Astrocyte of the spinal cord (primary cell): ENCODE results near the gene CLIC1.

Source experiments
- DNase-seq: peaks from one replicate; pipeline ENCODE4 v3.0.0; 2011; ENCODE audit warnings: low read depth, low spot score
- H3K4me3 ChIP-seq: 2 replicates; pipeline ENCODE4 v1.5.1; 2011; ENCODE audit warnings: low read depth, mild to moderate bottlenecking, low read length, moderate library complexity
- in situ Hi-C: cut with HindIII; loops from 2 replicates; pipeline ENCODE4 v1.10.0; 2017; ENCODE audit warnings: low sequenced_read_pairs
- TF ChIP-seq, protein P1 (sequence below): IDR thresholded peaks from 2 replicates; pipeline ENCODE4 v1.5.1; 2012; ENCODE audit warnings: low read depth, mild to moderate bottlenecking, low read length, inconsistent platforms

CLIC1 gene

DNA sequence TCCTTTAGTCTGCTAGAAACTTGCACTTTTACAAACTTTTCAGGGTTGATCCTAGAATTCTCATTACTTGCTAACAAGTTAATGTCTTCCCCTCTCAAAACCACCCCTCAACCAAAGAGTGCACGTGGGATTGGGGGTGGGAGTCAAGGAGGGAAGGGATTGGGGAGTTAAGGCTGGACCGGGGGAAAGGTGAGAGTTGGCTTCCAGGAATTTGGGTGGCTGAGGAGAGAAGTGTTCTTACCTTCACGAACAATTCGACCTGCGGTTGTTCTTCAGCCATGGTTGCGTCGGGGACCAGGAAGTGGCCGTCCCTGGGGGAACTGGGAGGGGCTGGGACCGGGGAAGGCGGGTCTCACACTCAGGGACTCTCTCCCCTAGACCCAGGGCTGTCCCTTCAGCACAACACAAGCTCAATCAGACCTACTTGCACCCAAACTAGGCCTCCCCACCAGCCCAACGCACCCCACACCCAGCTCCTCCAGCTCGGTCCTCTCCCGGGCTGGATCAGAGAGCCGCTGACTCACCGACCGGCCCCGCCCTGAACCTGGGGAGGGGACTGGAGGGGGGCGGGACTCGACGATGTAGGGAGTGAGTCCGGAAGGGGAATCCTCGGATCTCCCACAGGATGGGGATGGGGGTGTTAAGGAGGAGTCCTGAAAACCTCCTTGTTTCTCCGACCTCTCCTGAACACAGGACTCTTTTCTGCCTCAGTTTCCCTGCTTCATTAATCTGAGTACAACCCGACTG is at the start of gene CLIC1:
TSS of gene CLIC1 (minus strand) at position 510 of the 747 bp plus-strand sequence. CDS start at position 280, 230 bp downstream.
- TF ChIP-seq, protein P1, sequence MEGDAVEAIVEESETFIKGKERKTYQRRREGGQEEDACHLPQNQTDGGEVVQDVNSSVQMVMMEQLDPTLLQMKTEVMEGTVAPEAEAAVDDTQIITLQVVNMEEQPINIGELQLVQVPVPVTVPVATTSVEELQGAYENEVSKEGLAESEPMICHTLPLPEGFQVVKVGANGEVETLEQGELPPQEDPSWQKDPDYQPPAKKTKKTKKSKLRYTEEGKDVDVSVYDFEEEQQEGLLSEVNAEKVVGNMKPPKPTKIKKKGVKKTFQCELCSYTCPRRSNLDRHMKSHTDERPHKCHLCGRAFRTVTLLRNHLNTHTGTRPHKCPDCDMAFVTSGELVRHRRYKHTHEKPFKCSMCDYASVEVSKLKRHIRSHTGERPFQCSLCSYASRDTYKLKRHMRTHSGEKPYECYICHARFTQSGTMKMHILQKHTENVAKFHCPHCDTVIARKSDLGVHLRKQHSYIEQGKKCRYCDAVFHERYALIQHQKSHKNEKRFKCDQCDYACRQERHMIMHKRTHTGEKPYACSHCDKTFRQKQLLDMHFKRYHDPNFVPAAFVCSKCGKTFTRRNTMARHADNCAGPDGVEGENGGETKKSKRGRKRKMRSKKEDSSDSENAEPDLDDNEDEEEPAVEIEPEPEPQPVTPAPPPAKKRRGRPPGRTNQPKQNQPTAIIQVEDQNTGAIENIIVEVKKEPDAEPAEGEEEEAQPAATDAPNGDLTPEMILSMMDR: no peak
- in situ Hi-C loops: no loop called here
- H3K4me3 ChIP-seq: peak within 1 kb of the TSS; percentile 63
- peak; percentile 86 for DNase-seq

DNA sequence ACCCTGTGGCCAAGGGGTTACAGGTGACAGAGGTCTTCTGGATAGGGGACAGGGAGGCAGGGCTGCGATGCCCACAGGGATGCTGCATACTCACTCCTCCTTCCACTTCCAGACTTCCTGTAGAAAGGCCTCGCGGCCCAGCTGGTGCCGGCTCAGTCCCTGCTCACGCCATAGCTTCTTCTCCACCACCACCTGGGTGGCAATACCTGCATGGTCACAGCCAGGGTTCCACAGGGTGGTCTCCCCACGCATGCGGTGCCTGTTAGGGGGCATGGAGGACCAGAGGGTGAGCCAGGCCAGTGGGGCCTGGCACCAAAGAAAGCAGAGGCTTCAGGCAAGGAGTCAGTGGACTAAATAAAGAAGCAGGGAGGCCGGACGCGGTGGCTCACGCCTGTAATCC is 49.1 kb upstream of the CLIC1 start:
- DNase-seq: no peak
- TF ChIP-seq, protein P1: no peak
- no peak overlapping the region for H3K4me3 ChIP-seq

DNA sequence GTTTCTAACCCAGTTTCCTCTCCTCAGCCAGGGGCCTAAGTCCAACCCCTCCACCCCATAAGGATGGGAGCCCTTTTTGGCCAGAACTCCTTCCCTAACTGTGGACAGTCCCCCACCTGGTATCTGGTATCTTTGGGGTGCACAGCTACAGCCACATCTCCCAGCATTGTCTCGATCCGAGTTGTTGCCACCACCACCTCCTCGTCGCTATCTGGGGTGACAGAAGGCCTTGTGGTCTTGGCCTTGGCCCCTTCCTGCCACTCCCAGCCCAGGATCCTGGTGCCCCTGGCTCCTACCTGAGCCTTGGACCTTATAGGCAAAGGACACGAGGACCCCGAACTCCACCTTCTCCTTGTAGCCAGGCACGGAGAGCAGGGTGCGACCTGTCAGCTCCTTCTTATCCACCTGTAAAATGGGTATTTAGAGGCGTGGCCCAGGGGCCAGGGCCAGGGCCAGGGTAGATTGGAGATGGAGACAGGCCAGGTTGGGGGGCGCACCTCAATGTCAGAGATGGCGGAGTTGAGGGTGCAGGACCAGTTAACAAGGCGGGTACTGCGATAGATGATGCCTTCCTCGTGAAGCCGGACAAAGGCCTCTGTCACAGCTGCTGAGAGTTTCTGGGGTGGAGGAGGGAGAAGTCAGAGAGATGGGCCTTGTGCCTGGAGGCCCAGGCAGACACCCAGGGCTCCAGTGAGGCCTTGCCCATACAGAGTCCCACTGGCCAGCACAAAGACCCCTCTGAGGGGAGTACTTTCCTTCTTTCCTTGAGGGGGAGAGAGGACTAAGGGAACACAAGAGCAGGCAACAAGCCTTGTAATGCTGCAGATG is 48.0 kb upstream of the CLIC1 start:
- in situ Hi-C loops: no loop called here
- DNase-seq: no peak
- H3K4me3 ChIP-seq: no peak overlapping the region
- TF ChIP-seq, protein P1: no peak

More for the DNA sequence above, 49.1 kb upstream of the CLIC1 start:
- in situ Hi-C loops: no loop called here

DNA sequence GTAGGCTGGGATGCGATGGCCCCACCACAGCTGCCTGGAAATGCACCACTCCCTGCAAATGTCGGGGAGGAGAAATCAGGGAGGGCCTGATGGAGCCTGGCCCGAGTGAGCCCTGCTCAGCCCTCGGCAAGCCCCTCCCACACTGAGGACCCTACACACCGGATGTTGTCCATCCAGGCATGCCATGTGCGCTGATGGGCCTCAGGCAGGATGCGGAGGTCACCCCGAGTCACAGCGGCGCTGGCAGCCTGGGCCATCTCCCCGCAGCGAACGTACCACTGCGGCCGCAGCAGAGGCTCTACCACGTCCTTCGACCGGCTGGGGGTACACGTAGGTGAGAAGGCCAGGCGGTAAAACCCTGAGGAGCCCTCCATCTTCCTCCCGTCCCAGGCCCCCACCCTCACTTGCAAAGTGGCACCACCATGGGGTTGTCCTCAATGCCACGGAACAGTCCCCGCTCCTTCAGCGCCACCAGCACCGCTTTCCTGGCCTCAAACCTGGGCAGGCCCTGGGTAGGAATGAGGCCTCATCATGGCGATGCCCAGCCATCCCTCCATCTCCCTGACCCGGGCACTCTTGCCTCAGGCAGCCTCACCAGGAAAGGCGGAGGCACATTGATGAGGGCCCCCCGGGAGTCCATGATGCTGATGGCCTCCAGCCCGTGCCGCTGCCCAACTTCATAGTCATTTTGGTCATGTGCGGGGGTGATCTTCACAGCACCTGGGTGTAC is 46.0 kb upstream of the CLIC1 start:
- H3K4me3 ChIP-seq: no peak overlapping the region
- TF ChIP-seq, protein P1: no peak
- no peak for DNase-seq
- in situ Hi-C loops: no loop called here

DNA sequence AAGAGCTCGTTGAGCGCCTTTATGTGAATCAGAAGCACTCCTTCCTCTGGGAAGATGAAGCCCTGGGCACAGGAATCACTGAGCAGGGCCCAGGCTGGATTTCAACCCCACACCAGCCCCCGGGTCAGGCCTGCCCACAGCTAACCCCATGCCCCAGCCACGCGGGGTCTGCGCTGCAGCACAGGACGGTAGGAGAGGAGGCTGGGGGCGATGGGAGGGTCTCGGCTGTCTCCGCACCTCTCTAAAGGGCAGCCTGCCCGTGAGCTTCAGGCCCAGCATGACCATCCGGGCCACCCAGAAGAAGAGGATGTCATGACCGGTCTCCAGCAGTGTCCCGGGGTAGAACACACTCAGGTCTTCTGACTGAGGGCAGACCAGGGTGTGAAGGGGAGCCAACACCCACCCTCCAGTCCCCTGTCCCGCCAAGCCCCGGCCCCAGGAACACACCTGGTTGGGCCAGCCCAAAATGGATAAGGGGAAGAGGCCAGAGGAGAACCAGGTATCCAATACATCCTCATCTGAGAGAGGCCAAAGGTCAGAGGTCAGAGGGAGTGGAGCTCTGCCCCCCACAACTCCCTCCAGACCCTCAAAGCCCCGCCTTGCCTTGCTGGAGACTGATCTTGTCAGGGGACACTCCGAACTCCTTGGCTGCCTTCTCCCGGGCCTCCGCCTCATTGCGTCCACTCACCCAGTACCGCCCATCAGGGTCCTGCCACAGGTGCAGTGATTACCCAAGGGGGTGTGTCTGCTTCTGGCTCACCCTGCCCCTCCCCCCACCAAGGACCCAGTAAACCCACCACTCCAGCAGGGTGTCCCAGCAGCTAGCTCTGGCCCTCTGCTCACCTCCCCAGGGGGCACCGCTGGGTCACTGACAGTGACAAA is 45.2 kb upstream of the CLIC1 start:
- no peak for DNase-seq
- no peak overlapping the region for H3K4me3 ChIP-seq
- in situ Hi-C loops: no loop called here
- TF ChIP-seq, protein P1: no peak
